ENCODE results near the gene KAT2B. TPM values are rescaled to one million over a fixed set of nuclear protein-coding genes. Genes with fewer than 3 reads are reported as not detected.
"Not testable (repeated sequence)": the region's sequence is repeated elsewhere in the genome, so short reads cannot be mapped to it uniquely, and the experiment has no call there.

The KAT2B gene
- total RNA-seq, 2 donors from 2014 or later = 25.0 to 70.5 TPM

DNA sequence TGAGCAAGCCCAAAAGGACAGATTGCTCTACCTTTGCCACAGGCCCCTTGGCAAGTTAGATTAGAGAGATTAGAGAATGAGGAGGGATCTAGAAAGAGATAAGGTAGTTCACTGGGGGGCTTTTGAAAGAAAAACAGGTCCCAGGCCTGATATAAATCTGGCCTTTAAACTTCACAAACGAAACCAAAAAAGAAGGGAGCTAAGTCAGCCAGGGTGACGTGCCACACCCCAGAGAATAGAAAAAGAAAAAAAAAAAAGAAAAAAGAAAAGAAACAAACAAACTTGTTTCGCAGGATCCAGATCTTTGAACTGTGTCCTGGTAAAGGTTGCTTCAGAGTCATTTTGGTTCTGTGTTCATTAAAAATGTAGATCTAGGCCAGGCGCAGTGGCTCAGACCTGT is 3.6 kb downstream of the KAT2B start:
- Histone ChIP-seq H3K4me1 (peaks cover 0 to 52% of the 10 kb centered on the region in 2 donors), H3K27ac (peak overlapping the region; percentile 66 to 99), H3K36me3 (no peaks in the 10 kb centered on the region), H3K9me3 (no peaks in the 10 kb centered on the region), H3K27me3 (no peaks in the 10 kb centered on the region), H3K4me3 (peak overlapping the region in 1 of 2 donors; percentile 25)
- DNase-seq (ENCODE audit: low spot score) = no peak
- TF ChIP-seq, protein P1, sequence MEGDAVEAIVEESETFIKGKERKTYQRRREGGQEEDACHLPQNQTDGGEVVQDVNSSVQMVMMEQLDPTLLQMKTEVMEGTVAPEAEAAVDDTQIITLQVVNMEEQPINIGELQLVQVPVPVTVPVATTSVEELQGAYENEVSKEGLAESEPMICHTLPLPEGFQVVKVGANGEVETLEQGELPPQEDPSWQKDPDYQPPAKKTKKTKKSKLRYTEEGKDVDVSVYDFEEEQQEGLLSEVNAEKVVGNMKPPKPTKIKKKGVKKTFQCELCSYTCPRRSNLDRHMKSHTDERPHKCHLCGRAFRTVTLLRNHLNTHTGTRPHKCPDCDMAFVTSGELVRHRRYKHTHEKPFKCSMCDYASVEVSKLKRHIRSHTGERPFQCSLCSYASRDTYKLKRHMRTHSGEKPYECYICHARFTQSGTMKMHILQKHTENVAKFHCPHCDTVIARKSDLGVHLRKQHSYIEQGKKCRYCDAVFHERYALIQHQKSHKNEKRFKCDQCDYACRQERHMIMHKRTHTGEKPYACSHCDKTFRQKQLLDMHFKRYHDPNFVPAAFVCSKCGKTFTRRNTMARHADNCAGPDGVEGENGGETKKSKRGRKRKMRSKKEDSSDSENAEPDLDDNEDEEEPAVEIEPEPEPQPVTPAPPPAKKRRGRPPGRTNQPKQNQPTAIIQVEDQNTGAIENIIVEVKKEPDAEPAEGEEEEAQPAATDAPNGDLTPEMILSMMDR (IDR thresholded peaks at IDR 0.05) = no peak

DNA sequence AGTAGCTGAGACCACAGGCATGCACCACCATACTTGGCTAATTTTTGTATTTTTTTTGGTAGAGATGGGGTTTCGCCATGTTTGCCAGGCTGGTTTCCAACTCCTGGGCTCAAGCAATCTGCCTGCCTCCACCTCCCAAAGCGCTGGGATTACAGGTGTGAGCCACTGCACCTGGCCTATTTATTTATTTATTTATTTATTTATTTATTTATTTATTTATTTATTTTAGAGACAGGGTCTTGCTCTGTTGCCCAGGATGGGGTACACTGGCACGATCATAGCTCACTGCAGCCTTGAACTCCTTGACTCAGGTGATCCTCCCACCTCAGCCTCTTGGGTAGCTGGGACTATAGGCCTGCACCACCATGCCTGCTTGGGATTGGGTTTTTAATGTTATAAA is 4.9 kb downstream of the KAT2B start:
- not testable (repeated sequence) for H3K4me3 ChIP-seq; H3K27me3 ChIP-seq; H3K9me3 ChIP-seq; H3K27ac ChIP-seq; H3K36me3 ChIP-seq; DNase-seq (ENCODE audit: low spot score)
- peaks cover 0 to 51% of the 10 kb centered on the region in 2 donors for H3K4me1 ChIP-seq

DNA sequence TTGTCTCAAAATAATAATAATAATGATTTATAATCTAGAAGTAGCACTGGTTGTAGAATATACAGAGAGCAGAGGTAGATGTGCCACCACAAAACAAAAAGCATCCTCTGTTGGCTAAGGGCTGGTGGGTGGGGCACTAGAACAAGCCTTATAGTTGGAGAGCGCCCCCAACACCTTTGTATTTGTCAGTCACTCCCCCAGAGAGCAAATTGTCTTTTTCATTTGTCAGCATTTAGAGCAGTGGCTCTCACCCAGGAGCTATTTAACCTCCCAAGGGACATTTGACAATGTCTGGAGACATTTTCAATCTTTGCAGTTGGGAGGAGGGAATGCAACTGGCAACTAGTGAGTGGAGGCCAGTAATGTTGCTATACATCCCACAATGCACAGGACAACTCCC is 6.3 kb downstream of the KAT2B start:
- Histone ChIP-seq H3K4me3 (no peak overlapping the region), H3K9me3 (no peaks in the 10 kb centered on the region), H3K4me1 (peaks cover 0 to 56% of the 10 kb centered on the region in 2 donors), H3K36me3 (no peaks in the 10 kb centered on the region), H3K27ac (no peak overlapping the region), H3K27me3 (no peaks in the 10 kb centered on the region)
- TF ChIP-seq, protein P1 (IDR thresholded peaks at IDR 0.05) = no peak
- DNase-seq (ENCODE audit: low spot score) = no peak

DNA sequence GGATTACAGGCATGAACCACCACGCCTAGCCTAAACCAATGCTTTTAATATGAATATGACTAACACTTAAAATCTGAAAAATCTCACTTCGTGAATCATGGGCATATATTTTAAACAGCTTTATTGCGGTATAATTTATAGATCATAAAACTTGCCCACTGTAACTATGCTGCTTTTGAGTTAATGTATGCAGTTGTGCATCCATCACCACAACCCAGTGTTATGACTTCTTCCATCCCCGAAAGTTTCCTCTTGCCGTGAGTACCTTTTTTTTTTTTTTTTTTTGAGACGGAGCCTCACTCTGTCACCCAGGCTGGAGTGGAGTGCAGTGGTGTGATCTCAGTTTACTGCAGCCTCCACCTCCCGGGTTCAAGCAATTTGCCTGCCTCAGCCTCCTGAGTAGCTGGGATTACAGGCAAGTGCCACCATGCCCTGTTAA is 7.1 kb downstream of the KAT2B start:
- Histone ChIP-seq H3K9me3 (no peaks in the 10 kb centered on the region), H3K4me1 (peaks cover 0 to 56% of the 10 kb centered on the region in 2 donors), H3K36me3 (no peaks in the 10 kb centered on the region), H3K27ac (peak overlapping the region in 1 of 2 donors; percentile 29), H3K27me3 (no peaks in the 10 kb centered on the region), H3K4me3 (no peak overlapping the region)
- no peak for DNase-seq (ENCODE audit: low spot score)
- TF ChIP-seq, protein P1 (IDR thresholded peaks at IDR 0.05) = no peak

DNA sequence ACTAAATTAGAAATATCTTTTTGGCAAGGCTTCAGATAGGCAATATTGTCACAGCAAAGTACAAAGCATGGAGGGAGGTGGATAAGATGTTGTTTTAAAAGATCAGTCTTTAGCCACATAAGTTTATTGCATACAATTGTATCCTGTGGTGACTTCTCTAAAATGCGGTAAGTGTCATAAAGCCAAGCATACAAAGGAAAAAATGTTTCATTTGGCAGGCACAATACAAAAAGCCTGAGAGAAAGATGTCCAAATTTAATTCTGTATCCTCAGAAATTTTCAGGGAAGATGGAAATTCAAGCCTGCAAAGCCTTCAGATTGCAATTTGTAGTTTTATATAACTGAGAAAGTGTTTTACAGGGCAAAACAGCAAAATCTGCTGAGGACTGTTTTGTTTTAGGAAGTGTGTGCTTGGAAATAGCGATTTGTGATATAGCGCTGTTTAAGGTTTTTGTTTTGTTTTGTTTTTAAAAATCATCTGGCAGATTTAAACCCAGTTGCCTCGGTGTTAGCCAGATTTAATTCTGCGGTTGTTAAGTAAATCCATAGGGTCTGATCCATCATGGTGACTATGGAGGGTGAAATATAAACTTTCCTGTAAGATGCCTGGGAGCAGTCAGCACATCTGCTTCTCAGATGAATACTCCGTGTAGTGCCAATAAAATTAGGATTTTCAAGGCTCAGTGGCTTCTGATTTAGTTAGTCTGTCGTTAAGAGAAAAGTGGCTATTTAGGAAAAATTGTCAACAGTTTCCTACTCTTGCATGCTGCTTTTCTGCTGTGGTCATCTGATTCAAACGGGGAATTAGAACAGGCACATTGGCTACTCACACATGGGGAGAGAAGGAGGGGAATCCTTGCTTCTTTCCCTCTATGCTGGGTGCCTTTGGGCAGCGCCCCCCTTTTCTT is 8.0 kb downstream of the KAT2B start:
- Histone ChIP-seq H3K4me1 (peaks cover 0 to 47% of the 10 kb centered on the region in 2 donors), H3K9me3 (no peaks in the 10 kb centered on the region), H3K27ac (peak overlapping the region; percentile 14 to 29), H3K36me3 (no peaks in the 10 kb centered on the region), H3K4me3 (no peak overlapping the region), H3K27me3 (no peaks in the 10 kb centered on the region)
- no peak for DNase-seq (ENCODE audit: low spot score)
- TF ChIP-seq, protein P1 (IDR thresholded peaks at IDR 0.05) = no peak

DNA sequence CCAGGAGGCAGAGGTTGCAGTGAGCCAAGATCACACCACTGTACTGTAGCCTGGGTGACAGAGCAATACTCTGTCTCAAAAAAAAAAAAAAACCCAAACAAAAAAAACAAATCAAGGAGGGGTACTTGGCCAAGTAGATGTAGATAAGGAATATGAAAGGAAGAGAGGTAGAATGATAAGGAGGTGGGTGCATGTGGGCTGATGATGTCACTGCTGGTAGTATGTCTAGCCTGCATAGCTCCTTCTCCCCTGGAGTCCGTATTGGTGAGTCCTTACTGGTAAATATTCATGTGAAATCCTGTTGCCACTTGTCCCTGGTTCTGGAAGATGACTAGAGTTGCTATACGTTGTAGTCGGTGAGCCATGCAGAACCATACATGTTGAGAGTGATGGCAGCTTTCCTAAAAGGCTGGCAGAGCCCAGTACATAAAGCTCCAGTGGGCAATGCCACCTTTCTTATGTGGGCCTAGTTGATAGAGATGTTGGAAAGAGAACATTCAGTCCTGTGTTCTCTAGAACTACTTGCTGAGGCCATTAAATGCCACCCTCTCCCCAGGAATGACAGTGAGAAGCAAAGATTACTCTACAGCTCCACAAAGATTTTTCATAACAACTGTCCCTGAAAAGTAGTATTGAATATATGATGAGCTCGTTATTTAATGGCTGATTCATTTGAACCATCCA is 11.0 kb downstream of the KAT2B start:
- peaks cover 0 to 58% of the 10 kb centered on the region in 2 donors for H3K4me1 ChIP-seq
- H3K27me3 ChIP-seq = no peaks in the 10 kb centered on the region
- H3K4me3 ChIP-seq = no peak overlapping the region
- peak overlapping the region in 1 of 2 donors; percentile 40 for H3K27ac ChIP-seq
- no peaks in the 10 kb centered on the region for H3K9me3 ChIP-seq
- no peaks in the 10 kb centered on the region for H3K36me3 ChIP-seq
- TF ChIP-seq, protein P1 (IDR thresholded peaks at IDR 0.05) = no peak
- no peak for DNase-seq (ENCODE audit: low spot score)

Data from right atrium auricular region (tissue), 2 donors.